HG03066 (cell line): Measurements from ENCODE around the gene RPRD1A.
"Not testable (repeated sequence)": the region's sequence is repeated elsewhere in the genome, so short reads cannot be mapped to it uniquely, and the experiment has no call there.

ENCODE experiments used
- ATAC-seq: cut with Tn5 transposase; IDR thresholded peaks from one replicate; pipeline ENCODE4 v1.9.1; 2021; ENCODE audit warnings: low read depth; ENCODE audit not compliant: unreplicated experiment

RPRD1A gene

GRCh38 chr18:36035253-36035652 is 32.1 kb downstream of the RPRD1A start:
- ATAC-seq = no peak

- no peak for ATAC-seq
These were observed 33.0 kb downstream of the RPRD1A start for GRCh38 chr18:36034299-36034895.

- no peak for ATAC-seq
These were observed 35.5 kb downstream of the RPRD1A start for GRCh38 chr18:36031903-36032302.

GRCh38 chr18:36031407-36031806 is 36.0 kb downstream of the RPRD1A start:
- ATAC-seq = no peak

GRCh38 chr18:36028859-36029258 is 38.5 kb downstream of the RPRD1A start:
- ATAC-seq = no peak

- no peak for ATAC-seq
These were observed 42.3 kb downstream of the RPRD1A start for GRCh38 chr18:36025025-36025424.

GRCh38 chr18:36024241-36024640 is 43.1 kb downstream of the RPRD1A start:
- not testable (repeated sequence) for ATAC-seq

- ATAC-seq = no peak
These were observed 44.0 kb downstream of the RPRD1A start for GRCh38 chr18:36023336-36023735.

- no peak for ATAC-seq
These were observed 47.1 kb downstream of the RPRD1A start for GRCh38 chr18:36020174-36020711.

GRCh38 chr18:36017232-36017631 is 50.1 kb downstream of the RPRD1A start:
- ATAC-seq = no peak

GRCh38 chr18:36015629-36016028 is 51.7 kb downstream of the RPRD1A start:
- ATAC-seq = peak; percentile 96

- ATAC-seq = no peak
These were observed 54.5 kb downstream of the RPRD1A start for GRCh38 chr18:36012891-36013290.

- no peak for ATAC-seq
These were observed 58.1 kb downstream of the RPRD1A start for GRCh38 chr18:36009214-36009613.

- no peak for ATAC-seq
These were observed 60.4 kb downstream of the RPRD1A start for GRCh38 chr18:36006997-36007396.

- ATAC-seq = no peak
These were observed 67.4 kb downstream of the RPRD1A start for GRCh38 chr18:35999925-36000324.

- no peak for ATAC-seq
These were observed 68.4 kb downstream of the RPRD1A start for GRCh38 chr18:35998967-35999366.

- ATAC-seq = no peak
These were observed 74.3 kb downstream of the RPRD1A start for GRCh38 chr18:35993013-35993412.

GRCh38 chr18:35991696-35992095 is 75.7 kb downstream of the RPRD1A start:
- no peak for ATAC-seq

GRCh38 chr18:35983818-35984217 is 83.5 kb downstream of the RPRD1A start:
- ATAC-seq = no peak

GRCh38 chr18:35983147-35983546 is 84.2 kb downstream of the RPRD1A start:
- no peak for ATAC-seq

GRCh38 chr18:35982409-35983114 is 84.8 kb downstream of the RPRD1A start:
- no peak for ATAC-seq

- ATAC-seq = no peak
These were observed 88.2 kb downstream of the RPRD1A start for GRCh38 chr18:35979112-35979511.
